ENCODE results near the gene EVX2. TPM values are rescaled to one million over a fixed set of nuclear protein-coding genes. Genes with fewer than 3 reads are reported as not detected.

The EVX2 gene
- total RNA-seq, 1 donor from 2014 or later = not detected

GRCh38 chr2:176111846-176112374 is 28.1 kb upstream of the EVX2 start:
- DNase-seq (no peak), ATAC-seq (ENCODE audit: poor library complexity) (no peak)
- intact Hi-C loops (cut with DNase I) = no loop called here

- DNase-seq = no peak
- no peak for ATAC-seq (ENCODE audit: poor library complexity)
- intact Hi-C loops (cut with DNase I) = no loop called here
These were observed 27.5 kb upstream of the EVX2 start for GRCh38 chr2:176111309-176111663.

- ATAC-seq (ENCODE audit: poor library complexity) (no peak), DNase-seq (no peak)
- intact Hi-C loops (cut with DNase I) = no loop called here
These were observed 26.9 kb upstream of the EVX2 start for GRCh38 chr2:176110415-176111308.

GRCh38 chr2:176109946-176110345 is 26.2 kb upstream of the EVX2 start:
- intact Hi-C loops (cut with DNase I) = no loop called here
- ATAC-seq (ENCODE audit: poor library complexity) (no peak), DNase-seq (no peak)

GRCh38 chr2:176109192-176109901 is 25.6 kb upstream of the EVX2 start:
- intact Hi-C loops (cut with DNase I) = no loop called here
- DNase-seq (no peak), ATAC-seq (ENCODE audit: poor library complexity) (no peak)

- DNase-seq (no peak), ATAC-seq (ENCODE audit: poor library complexity) (no peak)
- intact Hi-C loops (cut with DNase I) = no loop called here
These were observed 24.0 kb upstream of the EVX2 start for GRCh38 chr2:176107731-176108181.

- DNase-seq (no peak), ATAC-seq (ENCODE audit: poor library complexity) (no peak)
- intact Hi-C loops (cut with DNase I) = no loop called here
These were observed 23.1 kb upstream of the EVX2 start, which contains the start of gene HOXD11 for GRCh38 chr2:176106581-176107539. Gene HOXD11 (plus strand): TSS chr2:176107280. CDS start chr2:176107356, 76 bp downstream.

GRCh38 chr2:176105730-176106580 is 22.2 kb upstream of the EVX2 start:
- ATAC-seq (ENCODE audit: poor library complexity) (no peak), DNase-seq (no peak)
- intact Hi-C loops (cut with DNase I) = no loop called here

GRCh38 chr2:176105078-176105729 is 21.4 kb upstream of the EVX2 start:
- intact Hi-C loops (cut with DNase I) = no loop called here
- ATAC-seq (ENCODE audit: poor library complexity) = no peak
- no peak for DNase-seq

GRCh38 chr2:176104316-176105077 is 20.7 kb upstream of the EVX2 start:
- ATAC-seq (ENCODE audit: poor library complexity) (no peak), DNase-seq (no peak)
- intact Hi-C loops (cut with DNase I) = no loop called here

GRCh38 chr2:176103742-176104315 is 20.1 kb upstream of the EVX2 start:
- DNase-seq (no peak), ATAC-seq (ENCODE audit: poor library complexity) (no peak)
- intact Hi-C loops (cut with DNase I) = no loop called here

- no peak for DNase-seq
- no peak for ATAC-seq (ENCODE audit: poor library complexity)
- intact Hi-C loops (cut with DNase I) = no loop called here
These were observed 19.4 kb upstream of the EVX2 start for GRCh38 chr2:176103194-176103593.

- intact Hi-C loops (cut with DNase I) = no loop called here
- ATAC-seq (ENCODE audit: poor library complexity) (no peak), DNase-seq (no peak)
These were observed 18.6 kb upstream of the EVX2 start for GRCh38 chr2:176102309-176102866.

GRCh38 chr2:176101842-176102241 is 18.1 kb upstream of the EVX2 start:
- intact Hi-C loops (cut with DNase I) = no loop called here
- DNase-seq (no peak), ATAC-seq (ENCODE audit: poor library complexity) (no peak)

GRCh38 chr2:176101216-176101830 is 17.6 kb upstream of the EVX2 start:
- no peak for ATAC-seq (ENCODE audit: poor library complexity)
- no peak for DNase-seq
- intact Hi-C loops (cut with DNase I) = no loop called here

Measured in Right ventricle myocardium superior (tissue), 1 donor.